ENCODE results near the gene CD274. TPM values are rescaled to one million over a fixed set of nuclear protein-coding genes. Genes with fewer than 3 reads are reported as not detected.
"Not testable (repeated sequence)": the region's sequence is repeated elsewhere in the genome, so short reads cannot be mapped to it uniquely, and the experiment has no call there.

CD274 gene
- polyA plus RNA-seq, 1 donor from 2014 or later = 0.16 TPM

DNA sequence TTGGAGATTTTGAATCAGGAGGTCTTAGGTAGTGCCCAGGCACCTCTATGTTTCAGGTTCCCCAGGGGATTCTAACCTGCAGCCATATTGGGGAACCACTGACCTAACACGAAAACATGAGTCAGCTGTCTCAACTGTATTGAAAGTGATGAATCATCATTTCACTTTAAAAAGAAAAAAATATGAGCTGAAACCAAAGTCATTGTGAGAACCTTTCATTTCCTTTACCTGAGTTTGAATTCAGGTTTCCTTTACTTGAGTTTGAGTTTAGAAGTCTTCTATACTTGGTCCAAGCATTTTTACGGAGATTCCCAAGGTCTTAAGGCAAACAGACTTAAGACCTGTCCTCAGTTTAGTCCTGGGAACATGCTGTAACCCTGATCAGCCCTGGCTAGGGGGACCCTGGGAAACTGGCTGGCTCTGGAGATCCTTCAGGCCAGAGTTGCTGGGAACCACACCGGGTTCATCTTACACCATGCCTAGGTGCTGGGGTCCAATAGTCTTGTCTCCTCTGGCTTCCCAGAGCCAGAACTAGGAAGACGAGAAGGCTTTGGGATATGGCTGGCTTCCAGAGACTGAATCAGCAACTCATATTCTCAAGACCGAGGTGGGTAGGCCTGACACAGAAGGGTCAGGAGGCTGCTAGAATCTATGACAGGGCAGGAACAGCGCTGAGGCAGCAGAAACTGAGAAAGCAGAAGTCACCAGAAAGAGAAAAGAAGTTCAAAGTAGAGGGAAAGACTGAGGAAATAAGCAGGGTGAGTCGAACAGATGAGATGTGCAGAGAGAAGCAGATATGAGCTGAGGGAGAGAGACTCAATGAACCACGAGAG lies 43.6 kb downstream of the CD274 start:
- no peaks in the 10 kb centered on the region for H3K79me2 ChIP-seq (replicated peaks; ENCODE audit: insufficient read depth, low read length)

GRCh38 chr9:5494765-5495164 lies 44.4 kb downstream of the CD274 start:
- H3K27ac ChIP-seq (ENCODE audit: low read length); H3K9ac ChIP-seq (ENCODE audit: low read length); H3K9me2 ChIP-seq (ENCODE audit: insufficient read depth, low read length); H4K20me1 ChIP-seq (ENCODE audit: insufficient read depth); H3K9me3 ChIP-seq (ENCODE audit: low read length); H3F3A ChIP-seq (ENCODE audit: insufficient read depth, low read length, poor library complexity, severe bottlenecking); H3K27me3 ChIP-seq (ENCODE audit: insufficient read depth, low read depth, low read length); H3K4me3 ChIP-seq (ENCODE audit: low read length); H3K4me2 ChIP-seq (ENCODE audit: low read length); H2AFZ ChIP-seq (ENCODE audit: low read depth, low read length); H3K36me3 ChIP-seq (ENCODE audit: insufficient read depth, low read length); H3K79me2 ChIP-seq (replicated peaks; ENCODE audit: insufficient read depth, low read length): not testable (repeated sequence)

More for the DNA sequence above, 43.6 kb downstream of the CD274 start:
- H2AFZ ChIP-seq (ENCODE audit: low read depth, low read length) = no peak overlapping the region
- no peaks in the 10 kb centered on the region for H4K20me1 ChIP-seq (ENCODE audit: insufficient read depth)
- H3K27me3 ChIP-seq (ENCODE audit: insufficient read depth, low read depth, low read length) = no peaks in the 10 kb centered on the region
- H3K9ac ChIP-seq (ENCODE audit: low read length) = no peak overlapping the region
- H3K9me3 ChIP-seq (ENCODE audit: low read length) = no peaks in the 10 kb centered on the region
- H3K27ac ChIP-seq (ENCODE audit: low read length) = no peak overlapping the region
- H3K36me3 ChIP-seq (ENCODE audit: insufficient read depth, low read length) = no peaks in the 10 kb centered on the region
- H3K9me2 ChIP-seq (ENCODE audit: insufficient read depth, low read length) = no peaks in the 10 kb centered on the region
- H3F3A ChIP-seq (ENCODE audit: insufficient read depth, low read length, poor library complexity, severe bottlenecking) = no peaks in the 10 kb centered on the region
- H3K4me3 ChIP-seq (ENCODE audit: low read length) = no peak overlapping the region
- TF ChIP-seq POLR2AphosphoS5 (IDR thresholded peaks at IDR 0.05) = no peak
- TF ChIP-seq EP300 (conservative IDR thresholded peaks at IDR 0.05; ENCODE audit: poor library complexity, severe bottlenecking) = no peak
- no peak for TF ChIP-seq MXI1 (conservative IDR thresholded peaks at IDR 0.05; ENCODE audit: poor library complexity, severe bottlenecking)
- no peak for TF ChIP-seq SMC3 (conservative IDR thresholded peaks at IDR 0.05; ENCODE audit: poor library complexity)
- TF ChIP-seq RAD21 (conservative IDR thresholded peaks at IDR 0.05) = no peak
- TF ChIP-seq, protein P1, sequence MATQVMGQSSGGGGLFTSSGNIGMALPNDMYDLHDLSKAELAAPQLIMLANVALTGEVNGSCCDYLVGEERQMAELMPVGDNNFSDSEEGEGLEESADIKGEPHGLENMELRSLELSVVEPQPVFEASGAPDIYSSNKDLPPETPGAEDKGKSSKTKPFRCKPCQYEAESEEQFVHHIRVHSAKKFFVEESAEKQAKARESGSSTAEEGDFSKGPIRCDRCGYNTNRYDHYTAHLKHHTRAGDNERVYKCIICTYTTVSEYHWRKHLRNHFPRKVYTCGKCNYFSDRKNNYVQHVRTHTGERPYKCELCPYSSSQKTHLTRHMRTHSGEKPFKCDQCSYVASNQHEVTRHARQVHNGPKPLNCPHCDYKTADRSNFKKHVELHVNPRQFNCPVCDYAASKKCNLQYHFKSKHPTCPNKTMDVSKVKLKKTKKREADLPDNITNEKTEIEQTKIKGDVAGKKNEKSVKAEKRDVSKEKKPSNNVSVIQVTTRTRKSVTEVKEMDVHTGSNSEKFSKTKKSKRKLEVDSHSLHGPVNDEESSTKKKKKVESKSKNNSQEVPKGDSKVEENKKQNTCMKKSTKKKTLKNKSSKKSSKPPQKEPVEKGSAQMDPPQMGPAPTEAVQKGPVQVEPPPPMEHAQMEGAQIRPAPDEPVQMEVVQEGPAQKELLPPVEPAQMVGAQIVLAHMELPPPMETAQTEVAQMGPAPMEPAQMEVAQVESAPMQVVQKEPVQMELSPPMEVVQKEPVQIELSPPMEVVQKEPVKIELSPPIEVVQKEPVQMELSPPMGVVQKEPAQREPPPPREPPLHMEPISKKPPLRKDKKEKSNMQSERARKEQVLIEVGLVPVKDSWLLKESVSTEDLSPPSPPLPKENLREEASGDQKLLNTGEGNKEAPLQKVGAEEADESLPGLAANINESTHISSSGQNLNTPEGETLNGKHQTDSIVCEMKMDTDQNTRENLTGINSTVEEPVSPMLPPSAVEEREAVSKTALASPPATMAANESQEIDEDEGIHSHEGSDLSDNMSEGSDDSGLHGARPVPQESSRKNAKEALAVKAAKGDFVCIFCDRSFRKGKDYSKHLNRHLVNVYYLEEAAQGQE (IDR thresholded peaks at IDR 0.05; ENCODE audit: borderline replicate concordance) = no peak
- TF ChIP-seq EZH2 (IDR thresholded peaks at IDR 0.05; ENCODE audit: borderline replicate concordance, insufficient read depth, low read length, poor library complexity, severe bottlenecking) = no peak
- no peak for TF ChIP-seq TAF1 (IDR thresholded peaks at IDR 0.05; ENCODE audit: low read depth)
- TF ChIP-seq, protein P2, sequence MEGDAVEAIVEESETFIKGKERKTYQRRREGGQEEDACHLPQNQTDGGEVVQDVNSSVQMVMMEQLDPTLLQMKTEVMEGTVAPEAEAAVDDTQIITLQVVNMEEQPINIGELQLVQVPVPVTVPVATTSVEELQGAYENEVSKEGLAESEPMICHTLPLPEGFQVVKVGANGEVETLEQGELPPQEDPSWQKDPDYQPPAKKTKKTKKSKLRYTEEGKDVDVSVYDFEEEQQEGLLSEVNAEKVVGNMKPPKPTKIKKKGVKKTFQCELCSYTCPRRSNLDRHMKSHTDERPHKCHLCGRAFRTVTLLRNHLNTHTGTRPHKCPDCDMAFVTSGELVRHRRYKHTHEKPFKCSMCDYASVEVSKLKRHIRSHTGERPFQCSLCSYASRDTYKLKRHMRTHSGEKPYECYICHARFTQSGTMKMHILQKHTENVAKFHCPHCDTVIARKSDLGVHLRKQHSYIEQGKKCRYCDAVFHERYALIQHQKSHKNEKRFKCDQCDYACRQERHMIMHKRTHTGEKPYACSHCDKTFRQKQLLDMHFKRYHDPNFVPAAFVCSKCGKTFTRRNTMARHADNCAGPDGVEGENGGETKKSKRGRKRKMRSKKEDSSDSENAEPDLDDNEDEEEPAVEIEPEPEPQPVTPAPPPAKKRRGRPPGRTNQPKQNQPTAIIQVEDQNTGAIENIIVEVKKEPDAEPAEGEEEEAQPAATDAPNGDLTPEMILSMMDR (IDR thresholded peaks at IDR 0.05; ENCODE audit: poor library complexity, severe bottlenecking) = no peak
- no peak overlapping the region for H3K4me2 ChIP-seq (ENCODE audit: low read length)

All from neural cell (in vitro differentiated cells).